Measurements from ENCODE around the gene TSPAN5.

TSPAN5 gene

GRCh38 chr4:98565681-98566301 is 92.6 kb downstream of the TSPAN5 start:
- TF ChIP-seq BACH2 (CRISPR knock-in tag; IDR thresholded peaks at IDR 0.05; ENCODE audit: borderline replicate concordance): no peak
- no peak for TF ChIP-seq ZNF8 (CRISPR knock-in tag; IDR thresholded peaks at IDR 0.05)
- no peak for TF ChIP-seq TSHZ2 (CRISPR knock-in tag; IDR thresholded peaks at IDR 0.05)
- no peak for TF ChIP-seq TCF4 (CRISPR knock-in tag; IDR thresholded peaks at IDR 0.05; ENCODE audit: borderline replicate concordance)
- TF ChIP-seq POU6F1 (CRISPR knock-in tag; IDR thresholded peaks at IDR 0.05; ENCODE audit: borderline replicate concordance, low read depth): no peak
- TF ChIP-seq ZNF565 (CRISPR knock-in tag; conservative IDR thresholded peaks at IDR 0.05; ENCODE audit: low read depth): no peak
- no peak for TF ChIP-seq ISL1 (CRISPR knock-in tag; IDR thresholded peaks at IDR 0.05)
- ATAC-seq: no peak

GRCh38 chr4:98564852-98565251 is 93.6 kb downstream of the TSPAN5 start:
- ATAC-seq: no peak
- no peak for TF ChIP-seq ZNF565 (CRISPR knock-in tag; conservative IDR thresholded peaks at IDR 0.05; ENCODE audit: low read depth)
- no peak for TF ChIP-seq ZC3H10 (CRISPR knock-in tag; IDR thresholded peaks at IDR 0.05)
- TF ChIP-seq TSHZ2 (CRISPR knock-in tag; IDR thresholded peaks at IDR 0.05): no peak
- TF ChIP-seq TOX (CRISPR knock-in tag; IDR thresholded peaks at IDR 0.05; ENCODE audit: borderline replicate concordance): no peak
- TF ChIP-seq PATZ1 (CRISPR knock-in tag; IDR thresholded peaks at IDR 0.05; ENCODE audit: borderline replicate concordance): no peak
- no peak for TF ChIP-seq POU6F1 (CRISPR knock-in tag; IDR thresholded peaks at IDR 0.05; ENCODE audit: borderline replicate concordance, low read depth)
- no peak for TF ChIP-seq PPARA (CRISPR knock-in tag; IDR thresholded peaks at IDR 0.05; ENCODE audit: borderline replicate concordance)
- no peak for TF ChIP-seq ISL1 (CRISPR knock-in tag; IDR thresholded peaks at IDR 0.05)
- no peak for TF ChIP-seq ARNTL (CRISPR knock-in tag; IDR thresholded peaks at IDR 0.05; ENCODE audit: borderline replicate concordance, low read depth)
- TF ChIP-seq TCF4 (CRISPR knock-in tag; IDR thresholded peaks at IDR 0.05; ENCODE audit: borderline replicate concordance): no peak
- no peak for TF ChIP-seq CSDC2 (CRISPR knock-in tag; IDR thresholded peaks at IDR 0.05)
- TF ChIP-seq ZFP3 (CRISPR knock-in tag; IDR thresholded peaks at IDR 0.05): no peak
- no peak for TF ChIP-seq OSR1 (CRISPR knock-in tag; IDR thresholded peaks at IDR 0.05)
- no peak for TF ChIP-seq ESRRG (CRISPR knock-in tag; IDR thresholded peaks at IDR 0.05)
- no peak for TF ChIP-seq GLIS3 (CRISPR knock-in tag; IDR thresholded peaks at IDR 0.05)
- no peak for TF ChIP-seq ZNF70 (CRISPR knock-in tag; IDR thresholded peaks at IDR 0.05)

- ATAC-seq: no peak
- TF ChIP-seq PPARA (CRISPR knock-in tag; IDR thresholded peaks at IDR 0.05; ENCODE audit: borderline replicate concordance) (no peak), TOX (CRISPR knock-in tag; IDR thresholded peaks at IDR 0.05; ENCODE audit: borderline replicate concordance) (no peak), ZFP30 (CRISPR knock-in tag; IDR thresholded peaks at IDR 0.05) (no peak), ZC3H10 (CRISPR knock-in tag; IDR thresholded peaks at IDR 0.05) (no peak), ARNTL (CRISPR knock-in tag; IDR thresholded peaks at IDR 0.05; ENCODE audit: borderline replicate concordance, low read depth) (no peak), BACH2 (CRISPR knock-in tag; IDR thresholded peaks at IDR 0.05; ENCODE audit: borderline replicate concordance) (no peak), ZNF565 (CRISPR knock-in tag; conservative IDR thresholded peaks at IDR 0.05; ENCODE audit: low read depth) (no peak), ISL1 (CRISPR knock-in tag; IDR thresholded peaks at IDR 0.05) (no peak), ZNF8 (CRISPR knock-in tag; IDR thresholded peaks at IDR 0.05) (no peak)
Observed at GRCh38 chr4:98560321-98560720, 98.1 kb downstream of the TSPAN5 start.

All from SK-N-SH treated with all-trans-retinoic acid at 6 μM for 48 hours (cell line).